Measurements from ENCODE around the gene CD96.

CD96 gene

GRCh38 chr3:111639316-111639715 lies 97.3 kb downstream of the CD96 start:
- TF ChIP-seq, protein P1, sequence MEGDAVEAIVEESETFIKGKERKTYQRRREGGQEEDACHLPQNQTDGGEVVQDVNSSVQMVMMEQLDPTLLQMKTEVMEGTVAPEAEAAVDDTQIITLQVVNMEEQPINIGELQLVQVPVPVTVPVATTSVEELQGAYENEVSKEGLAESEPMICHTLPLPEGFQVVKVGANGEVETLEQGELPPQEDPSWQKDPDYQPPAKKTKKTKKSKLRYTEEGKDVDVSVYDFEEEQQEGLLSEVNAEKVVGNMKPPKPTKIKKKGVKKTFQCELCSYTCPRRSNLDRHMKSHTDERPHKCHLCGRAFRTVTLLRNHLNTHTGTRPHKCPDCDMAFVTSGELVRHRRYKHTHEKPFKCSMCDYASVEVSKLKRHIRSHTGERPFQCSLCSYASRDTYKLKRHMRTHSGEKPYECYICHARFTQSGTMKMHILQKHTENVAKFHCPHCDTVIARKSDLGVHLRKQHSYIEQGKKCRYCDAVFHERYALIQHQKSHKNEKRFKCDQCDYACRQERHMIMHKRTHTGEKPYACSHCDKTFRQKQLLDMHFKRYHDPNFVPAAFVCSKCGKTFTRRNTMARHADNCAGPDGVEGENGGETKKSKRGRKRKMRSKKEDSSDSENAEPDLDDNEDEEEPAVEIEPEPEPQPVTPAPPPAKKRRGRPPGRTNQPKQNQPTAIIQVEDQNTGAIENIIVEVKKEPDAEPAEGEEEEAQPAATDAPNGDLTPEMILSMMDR (IDR thresholded peaks at IDR 0.05), result no peak
- no peak for TF ChIP-seq ZFX (IDR thresholded peaks at IDR 0.05; ENCODE audit: borderline replicate concordance)

DNA sequence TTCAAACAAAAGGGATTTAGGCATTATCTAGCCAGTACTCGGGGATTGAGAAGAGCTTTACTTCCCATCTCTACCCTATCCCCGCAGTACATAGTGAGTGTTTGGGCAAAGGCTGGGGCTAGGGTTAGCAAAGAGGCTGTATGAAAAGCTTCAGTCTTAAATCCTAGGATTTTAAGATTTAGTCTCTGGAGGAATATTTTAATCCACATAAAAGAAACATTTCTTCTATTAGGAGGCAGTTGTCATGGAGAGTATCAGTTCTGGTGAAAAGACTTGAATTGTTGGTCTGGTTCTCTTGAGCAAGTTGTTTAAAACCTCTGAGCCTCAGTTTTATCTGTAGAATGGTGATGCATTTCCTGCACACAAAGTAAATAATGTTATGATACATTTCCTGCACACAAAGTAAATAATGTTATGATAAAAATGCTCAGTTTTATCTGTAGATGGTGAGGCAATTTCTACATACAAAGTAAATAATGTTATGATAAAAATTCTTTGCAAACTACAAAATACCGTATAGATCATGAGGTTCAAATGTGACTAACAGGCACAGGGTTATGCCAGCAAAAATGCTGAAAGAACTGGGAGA lies 107.1 kb downstream of the CD96 start:
- TF ChIP-seq ZFX (IDR thresholded peaks at IDR 0.05; ENCODE audit: borderline replicate concordance), result no peak
- TF ChIP-seq, protein P1 (IDR thresholded peaks at IDR 0.05), result no peak
- H3K27ac ChIP-seq, result no peak overlapping the region

More at GRCh38 chr3:111639316-111639715, 97.3 kb downstream of the CD96 start:
- H3K27ac ChIP-seq, result no peak overlapping the region

GRCh38 chr3:111650378-111651275 lies 108.6 kb downstream of the CD96 start:
- H3K27ac ChIP-seq, result peak overlapping the region; percentile 50
- no peak for TF ChIP-seq ZFX (IDR thresholded peaks at IDR 0.05; ENCODE audit: borderline replicate concordance)
- TF ChIP-seq, protein P1 (IDR thresholded peaks at IDR 0.05), result no peak

- no peak for TF ChIP-seq ZFX (IDR thresholded peaks at IDR 0.05; ENCODE audit: borderline replicate concordance)
- TF ChIP-seq, protein P1 (IDR thresholded peaks at IDR 0.05), result no peak
- H3K27ac ChIP-seq, result no peak overlapping the region
Observed at GRCh38 chr3:111652492-111653180, 110.6 kb downstream of the CD96 start.

GRCh38 chr3:111653766-111654165 lies 111.8 kb downstream of the CD96 start:
- TF ChIP-seq, protein P1 (IDR thresholded peaks at IDR 0.05), result no peak
- no peak for TF ChIP-seq ZFX (IDR thresholded peaks at IDR 0.05; ENCODE audit: borderline replicate concordance)
- H3K27ac ChIP-seq, result no peak overlapping the region

- no peak for TF ChIP-seq ZFX (IDR thresholded peaks at IDR 0.05; ENCODE audit: borderline replicate concordance)
- TF ChIP-seq, protein P1 (IDR thresholded peaks at IDR 0.05), result no peak
- no peak overlapping the region for H3K27ac ChIP-seq
Observed at GRCh38 chr3:111662012-111662411, 120.0 kb downstream of the CD96 start.

Measured in 22Rv1 (cell line).